Kasumi-1 (cell line): ENCODE results near the gene SETD1A.

Experiments used
- DNase-seq, 2 experiments: peaks; one replicate each; lab custom pipeline; 2025; lab: John Stamatoyannopoulos, UW

Gene SETD1A

DNA sequence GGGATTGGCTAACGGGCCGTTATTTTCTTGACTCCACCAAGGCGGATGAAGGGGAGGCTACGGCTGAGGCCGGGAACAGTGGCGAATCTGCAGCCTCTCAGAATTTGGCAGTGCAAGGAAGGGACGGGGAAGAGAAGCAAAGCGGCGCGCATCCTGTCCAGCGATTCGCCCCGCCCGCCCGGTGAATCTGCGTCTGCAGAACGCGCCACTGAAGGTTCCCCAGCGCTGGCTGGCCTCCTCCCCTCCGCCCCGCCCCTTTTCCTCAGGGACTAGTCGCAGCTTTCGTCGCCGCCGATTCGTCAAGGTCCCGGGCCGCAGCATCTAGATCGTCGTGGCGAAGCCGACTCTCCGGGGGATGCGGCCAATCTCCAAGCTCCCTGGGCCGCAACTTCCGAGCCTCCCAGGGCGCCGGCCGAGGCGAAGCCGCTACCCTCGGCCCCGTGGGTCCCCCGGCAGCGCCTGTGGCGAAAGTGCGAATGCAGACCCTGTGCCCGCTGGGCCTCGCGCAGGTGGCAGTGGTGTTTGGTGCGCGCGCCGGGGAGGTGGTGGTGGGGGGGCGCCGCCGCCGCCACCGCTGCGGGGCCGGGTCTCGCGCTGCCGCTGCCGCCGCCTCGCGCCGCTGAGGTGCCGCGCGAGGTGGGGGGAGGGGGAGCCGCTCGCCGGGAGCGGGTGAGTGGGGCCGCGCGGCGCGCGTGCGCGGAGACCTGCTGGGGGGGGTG is at the start of gene SETD1A:
TSS of gene SETD1A (plus strand) at position 299 of the 719 bp plus-strand sequence. CDS start 978 bp downstream, outside the sequence.
- DNase-seq = peak; percentile 72 to 81

DNA sequence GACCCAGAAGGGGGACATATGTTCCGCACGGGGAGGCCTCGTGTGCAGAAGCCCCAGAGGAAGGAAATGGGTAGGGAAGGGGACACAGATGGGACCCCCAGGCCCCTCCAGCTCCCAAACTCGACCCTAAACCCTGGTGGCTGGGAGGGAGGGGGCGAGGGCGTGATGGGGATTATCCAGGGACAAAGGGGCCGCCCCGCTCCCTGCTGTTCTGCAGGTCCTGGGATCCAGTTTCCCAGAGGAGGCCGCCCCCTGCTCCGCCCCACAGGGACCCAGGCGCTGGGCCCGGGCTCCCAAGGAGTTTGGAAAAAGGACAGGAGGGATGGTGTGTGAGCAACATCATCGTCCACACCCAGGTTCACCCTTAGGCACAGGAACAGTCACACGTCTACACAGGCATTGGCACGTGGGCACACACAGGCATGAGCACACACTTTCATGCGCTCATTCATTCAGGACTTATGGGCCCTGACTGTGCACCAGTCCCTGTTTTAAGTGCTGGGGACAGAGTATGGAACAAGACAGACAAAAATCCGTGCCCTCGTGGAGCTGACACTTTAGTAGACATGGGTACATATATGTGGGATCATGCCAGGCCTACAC is 47.0 kb upstream of the SETD1A start:
- no peak for DNase-seq

DNA sequence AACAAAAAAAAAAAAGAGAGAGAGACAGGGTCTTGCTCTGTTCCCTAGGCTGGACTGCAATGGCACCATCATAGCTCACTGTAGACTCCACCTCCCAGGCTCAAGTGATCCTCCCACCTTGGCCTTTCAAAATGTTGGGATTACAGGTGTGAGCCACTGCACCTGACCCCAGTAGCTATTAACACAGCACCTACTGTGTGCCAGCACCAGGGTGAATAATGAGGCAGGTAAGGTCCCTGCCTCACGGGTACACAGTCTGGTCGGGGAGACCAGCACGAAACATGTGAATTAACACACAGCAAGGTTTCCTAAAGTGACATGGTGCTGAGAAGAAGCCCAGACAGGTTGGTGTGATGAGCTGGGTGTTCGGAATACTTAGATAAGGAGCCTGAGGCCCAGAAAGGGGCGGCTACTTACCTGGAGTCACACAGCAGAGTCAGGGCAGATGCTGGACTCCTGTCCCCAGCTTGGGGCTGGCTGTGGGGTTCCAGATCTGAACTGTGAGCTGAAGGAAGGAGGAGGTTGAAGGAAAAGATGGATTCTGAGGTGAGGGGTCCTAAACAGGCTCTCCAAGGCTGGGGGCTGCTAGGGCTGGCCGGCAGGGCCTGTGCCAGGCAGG is 44.7 kb upstream of the SETD1A start:
- no peak for DNase-seq

DNA sequence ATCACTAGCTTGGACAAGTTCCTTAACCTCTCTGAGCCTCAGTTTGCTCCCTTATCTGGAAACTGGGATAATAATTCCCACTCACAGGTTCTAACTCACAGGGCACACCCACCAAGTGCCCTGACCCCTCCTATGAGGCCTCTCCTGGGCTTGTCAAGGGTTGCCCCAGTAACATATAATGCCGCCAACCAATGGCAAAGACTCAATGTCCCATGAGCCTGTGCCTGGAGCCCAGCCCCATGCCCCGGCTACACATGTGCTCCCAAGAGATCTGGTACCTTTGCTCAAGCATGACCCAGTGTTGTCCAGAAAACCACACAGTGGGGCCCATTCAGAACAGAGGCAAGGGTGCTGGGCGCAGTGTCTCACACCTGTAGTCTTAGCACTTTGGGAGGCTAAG is 42.7 kb upstream of the SETD1A start:
- no peak for DNase-seq

DNA sequence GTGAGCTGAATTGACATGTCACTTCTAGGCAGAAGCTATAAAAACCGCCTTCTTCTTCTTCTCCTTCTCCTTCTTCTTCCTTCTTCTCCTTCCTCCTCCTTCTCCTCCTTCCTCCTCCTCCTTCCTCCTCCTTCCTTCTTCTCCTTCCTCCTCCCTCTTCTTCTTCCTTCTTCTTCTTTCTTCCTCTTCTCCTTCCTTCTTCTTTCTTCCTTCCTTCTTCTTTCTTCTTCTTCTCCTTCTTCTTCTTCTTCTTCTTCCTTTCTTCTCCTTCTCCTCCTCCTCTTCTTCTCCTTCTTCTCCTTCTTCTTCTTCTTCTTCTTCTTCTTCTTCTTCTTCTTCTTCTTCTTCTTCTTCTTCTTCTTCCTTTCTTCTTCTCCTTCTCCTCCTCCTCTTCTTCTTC is 38.9 kb upstream of the SETD1A start:
- no peak for DNase-seq

DNA sequence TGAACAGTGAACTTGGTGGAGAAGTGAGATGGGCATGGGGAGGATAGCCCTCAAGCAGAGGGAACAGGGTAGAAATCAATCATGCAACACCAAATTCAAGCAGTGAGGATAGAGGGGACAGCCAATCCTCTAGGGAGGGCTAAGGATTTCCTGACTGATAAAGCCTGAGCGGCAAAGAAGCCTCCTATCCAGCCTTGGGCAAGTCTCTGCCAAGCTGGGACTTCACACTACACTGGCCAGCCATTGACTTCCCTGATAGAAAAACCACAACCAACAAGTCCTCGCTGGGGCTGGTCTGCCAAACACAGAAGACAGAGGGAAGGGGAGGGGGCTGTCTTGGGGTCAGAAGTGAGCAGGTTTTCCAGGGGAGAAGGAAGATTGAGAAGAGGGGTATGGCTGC is 36.7 kb upstream of the SETD1A start:
- DNase-seq = no peak

DNA sequence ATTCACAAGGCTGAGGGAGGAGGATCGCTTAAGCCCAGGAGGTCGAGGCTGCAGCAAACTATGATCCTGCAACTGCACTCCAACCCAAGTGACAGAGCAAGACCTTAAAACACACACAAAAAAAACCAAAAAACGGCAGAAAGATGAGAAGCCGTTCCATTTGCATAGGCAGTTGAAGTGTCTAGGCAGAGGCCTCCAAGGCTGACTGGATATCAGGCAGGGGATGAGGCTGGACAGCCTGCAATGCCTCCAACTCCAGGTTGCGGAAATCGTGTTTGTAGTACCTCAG is 36.2 kb upstream of the SETD1A start:
- no peak for DNase-seq

DNA sequence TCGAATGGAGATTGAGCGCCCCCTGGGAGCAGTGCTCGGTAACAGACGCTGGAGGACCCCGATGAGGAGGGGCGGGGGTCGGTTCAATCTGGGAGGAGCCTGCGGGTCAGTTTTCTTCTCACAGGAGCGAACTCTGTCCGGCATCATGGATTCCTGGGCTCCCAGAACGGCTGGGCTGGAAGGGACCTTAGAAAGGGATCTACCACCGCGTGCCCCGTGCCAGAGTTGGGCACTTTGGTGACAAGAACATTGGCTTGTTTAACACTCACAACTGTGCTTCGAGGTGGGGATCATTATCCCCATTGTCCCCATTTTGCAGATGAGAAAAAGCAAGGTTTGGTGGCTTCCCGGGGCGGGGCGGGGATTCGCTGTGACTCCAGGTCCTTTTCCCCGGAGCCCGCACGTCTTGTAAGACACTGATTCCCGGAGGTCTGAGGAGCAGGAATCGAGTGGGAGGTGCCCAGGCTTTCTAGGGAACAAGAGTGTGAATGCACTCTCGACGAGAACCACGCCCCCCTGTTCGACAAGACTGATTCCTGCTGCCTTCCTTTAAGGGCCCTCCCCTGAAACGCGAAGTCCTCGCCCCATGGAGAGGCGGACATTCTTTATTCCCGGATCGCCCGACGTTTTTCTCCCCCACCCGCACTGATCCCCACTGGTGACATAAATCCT is 35.7 kb upstream of the SETD1A start:
- DNase-seq = peak; percentile 62 to 77

DNA sequence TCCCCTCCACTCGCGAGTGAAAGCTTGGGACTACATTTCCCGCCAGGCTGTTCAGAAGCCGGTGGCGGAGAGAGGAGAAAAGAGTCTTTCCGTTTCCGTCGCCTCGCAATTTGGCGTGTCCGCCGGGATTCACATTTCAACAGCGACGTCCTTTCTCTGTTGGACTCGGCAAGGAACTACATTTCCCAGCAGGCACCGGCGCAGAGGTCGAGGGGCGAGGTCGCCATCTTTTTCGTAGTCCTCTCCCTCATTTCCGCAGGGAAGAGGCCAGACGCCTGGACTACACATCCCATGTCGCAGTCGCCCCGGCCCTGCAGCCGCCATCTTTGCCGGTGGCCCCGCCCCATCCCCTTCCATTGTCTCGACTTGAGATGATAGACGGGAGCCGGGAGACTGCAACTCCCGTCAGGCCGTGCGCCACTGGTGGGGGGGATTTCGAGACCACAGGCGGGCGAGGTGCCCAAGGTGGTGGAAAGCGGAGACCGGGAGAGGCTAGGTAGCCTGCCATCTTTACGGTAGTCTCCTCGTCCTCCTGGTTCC is 35.1 kb upstream of the SETD1A start:
- peak; percentile 93 for DNase-seq

DNA sequence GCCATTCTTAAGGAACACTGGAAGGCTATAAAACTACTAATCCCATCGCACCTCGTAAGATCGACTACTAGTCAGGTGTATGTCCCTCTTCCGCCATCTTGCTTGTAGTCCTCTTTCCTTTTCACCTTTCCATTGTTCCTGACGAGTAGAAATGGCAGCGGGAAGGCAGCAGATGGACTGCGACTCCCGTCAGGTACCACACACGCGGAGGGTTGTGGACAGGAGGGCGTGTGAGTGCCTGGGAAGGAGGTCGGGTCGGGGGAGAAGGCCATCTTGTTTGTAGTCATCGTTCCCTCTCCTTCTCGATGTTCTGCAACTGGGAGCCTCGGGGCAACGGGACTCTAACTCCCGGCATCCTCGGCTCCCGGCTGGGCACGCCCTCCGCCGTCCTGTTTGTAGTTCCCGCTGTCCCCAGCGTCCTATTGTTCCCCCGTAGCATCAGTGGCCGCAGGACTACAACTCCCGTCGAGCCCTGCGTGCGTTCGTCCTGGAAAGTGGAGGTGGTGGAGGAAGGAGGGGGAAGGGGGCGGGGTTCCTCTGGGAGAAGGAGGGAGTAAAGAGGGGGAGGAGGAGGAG is 34.5 kb upstream of the SETD1A start:
- peak; percentile 86 to 91 for DNase-seq

DNA sequence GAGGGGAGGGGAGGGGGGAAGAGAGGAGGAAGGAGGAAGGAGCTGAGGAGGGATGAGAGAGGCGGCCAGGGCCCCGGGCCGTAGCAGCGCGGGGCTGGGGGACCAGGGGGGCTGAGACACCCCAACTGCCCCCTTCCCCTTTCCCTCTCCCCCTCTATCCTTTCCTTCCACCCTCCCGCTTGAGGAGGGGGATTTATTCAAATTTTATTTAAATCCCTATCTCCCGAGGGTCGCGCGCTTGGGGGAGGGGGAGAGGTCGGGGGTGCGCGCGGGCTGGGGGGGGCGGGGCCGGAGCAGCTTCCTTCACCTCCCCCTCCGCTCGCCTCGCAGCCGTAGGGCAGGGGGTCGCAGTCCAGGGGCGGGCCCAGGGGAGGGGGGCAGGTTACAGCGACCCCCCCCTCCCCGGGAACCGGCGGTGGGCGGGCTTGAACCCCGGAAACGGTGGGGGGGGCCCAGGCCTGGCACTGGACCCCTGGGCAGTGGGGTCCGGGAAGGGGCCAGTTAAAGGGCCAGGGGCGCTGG is 33.9 kb upstream of the SETD1A start, which contains the start of gene FBXL19:
TSS of gene FBXL19 (plus strand) at position 19 of the 522 bp plus-strand sequence. CDS start 2,183 bp downstream, outside the sequence.
- no peak for DNase-seq

DNA sequence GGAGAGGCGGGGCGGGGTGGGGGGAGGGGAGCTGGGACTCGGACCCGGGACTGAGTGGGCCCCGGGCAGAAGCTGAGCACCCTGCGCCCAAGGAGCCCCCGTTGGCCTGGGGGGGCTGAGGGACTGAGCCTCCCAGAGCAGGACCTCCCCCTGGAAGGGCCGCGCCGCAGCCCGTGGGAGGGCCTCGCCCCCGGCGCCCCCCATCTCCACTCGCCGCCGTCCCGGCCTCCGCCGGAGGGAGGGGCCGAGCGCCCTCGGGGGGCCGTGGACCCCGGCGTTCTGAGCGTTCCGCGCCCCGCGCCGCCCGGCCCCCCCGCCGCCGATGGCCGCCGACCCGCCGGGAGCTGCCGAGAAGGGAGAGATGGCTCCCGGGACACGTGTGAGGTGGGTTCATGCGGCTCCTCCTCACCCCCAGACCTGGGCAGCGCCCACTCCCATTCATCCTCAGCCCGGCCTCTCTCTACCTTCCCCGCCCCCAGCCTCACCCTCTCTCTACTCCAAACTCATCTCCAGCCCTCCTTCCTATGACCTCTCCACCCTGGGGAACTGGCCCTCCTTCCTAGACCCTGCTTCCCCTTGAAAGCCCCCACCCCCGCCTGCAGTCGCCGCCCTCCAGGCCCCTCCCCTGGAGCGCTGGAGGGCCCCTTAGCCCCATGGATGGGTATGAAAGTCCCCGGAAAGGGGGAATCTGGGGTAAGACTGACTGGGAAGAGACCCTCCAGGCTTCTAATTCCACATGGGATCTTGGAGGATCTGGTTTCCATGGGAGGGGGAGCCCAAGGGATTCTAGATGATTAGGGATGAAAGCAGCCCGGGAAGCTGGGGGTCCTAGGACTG is 33.3 kb upstream of the SETD1A start:
- no peak for DNase-seq

DNA sequence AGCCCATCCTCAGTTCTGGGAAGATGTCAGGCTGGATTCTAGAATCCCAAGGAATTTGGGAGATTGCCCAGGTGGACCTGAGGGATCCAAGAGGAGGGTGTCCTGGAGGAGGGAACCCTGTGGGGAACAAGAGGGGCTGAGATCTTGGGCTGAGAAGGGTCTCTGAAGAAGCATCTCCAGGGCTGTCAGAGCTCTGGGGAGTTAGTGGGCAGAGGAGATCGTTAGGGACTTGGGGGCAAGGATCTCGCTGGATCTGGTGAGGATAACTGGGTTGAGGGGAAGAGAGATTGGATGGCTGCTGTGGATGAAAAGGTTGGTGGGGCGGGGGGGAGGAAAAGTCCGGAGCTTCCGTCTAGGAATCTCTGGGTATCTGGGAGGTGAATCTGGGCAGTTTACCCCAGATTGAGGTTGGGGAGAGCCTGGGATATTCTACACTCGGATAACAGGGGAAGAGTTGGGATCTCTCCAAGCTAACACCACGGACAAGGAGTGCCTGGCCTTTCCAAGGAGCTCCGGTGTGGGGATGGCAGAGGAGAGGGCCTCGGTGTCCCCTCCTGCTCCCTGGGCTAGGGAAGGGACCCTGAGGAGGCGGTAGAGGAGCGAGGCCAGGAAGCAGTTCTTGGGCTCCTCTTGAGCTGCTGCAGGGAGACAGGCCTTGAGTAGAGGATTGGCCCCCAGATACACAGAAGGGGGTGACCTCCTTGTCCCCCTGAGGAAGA is 32.5 kb upstream of the SETD1A start:
- DNase-seq = no peak

DNA sequence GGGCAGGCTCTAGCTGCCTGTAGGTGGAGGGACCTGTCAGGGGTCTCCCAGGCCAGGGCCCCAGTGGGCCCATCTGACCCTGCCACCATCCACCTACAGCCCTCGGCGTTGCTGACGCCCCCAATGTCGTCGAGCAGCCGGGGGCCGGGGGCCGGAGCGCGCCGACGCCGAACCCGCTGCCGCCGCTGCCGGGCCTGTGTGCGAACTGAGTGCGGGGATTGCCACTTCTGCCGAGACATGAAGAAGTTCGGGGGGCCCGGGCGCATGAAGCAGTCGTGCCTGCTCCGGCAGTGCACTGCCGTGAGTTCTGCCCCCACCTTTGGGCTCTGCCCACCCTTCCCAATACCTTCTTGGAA is 31.9 kb upstream of the SETD1A start:
- DNase-seq = no peak

DNA sequence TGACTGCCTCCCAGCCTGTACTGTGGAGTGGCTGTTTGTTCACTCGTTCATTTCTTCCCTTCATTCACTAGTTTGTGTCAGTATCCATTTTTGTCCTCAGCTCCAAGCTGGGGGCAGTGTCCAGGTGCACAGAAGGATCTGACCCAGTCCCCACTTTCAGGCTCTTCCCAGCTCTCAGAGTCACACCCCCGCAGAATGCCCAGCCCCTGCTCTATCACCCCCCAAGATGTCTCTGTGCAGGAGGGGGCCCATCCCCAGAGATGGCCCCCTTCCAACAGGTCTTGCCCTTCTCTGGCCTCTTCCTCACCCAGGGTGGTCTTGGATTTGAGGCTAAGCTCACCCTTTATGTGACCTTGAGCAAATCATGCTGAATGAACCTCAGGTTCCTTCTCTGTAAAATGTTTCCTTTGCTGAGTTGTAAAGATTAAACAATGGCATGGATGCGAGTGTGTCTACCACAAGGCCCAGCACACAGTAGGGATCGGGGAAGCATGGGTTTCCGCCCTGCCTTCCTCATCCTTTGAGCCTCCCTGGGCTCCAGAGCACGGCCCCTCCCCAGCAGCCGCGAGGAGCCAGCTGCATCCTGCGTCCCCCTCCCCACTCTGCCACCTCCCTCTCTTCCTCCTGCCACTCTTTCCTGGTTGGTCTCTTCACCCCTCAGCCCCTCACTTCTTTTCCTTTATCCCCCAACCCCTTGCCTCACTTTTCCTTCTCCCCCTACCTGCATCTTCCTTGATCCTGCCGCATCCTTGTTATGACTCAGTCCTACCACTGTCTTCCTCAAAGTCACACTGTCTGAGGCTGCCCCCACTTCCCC is 31.4 kb upstream of the SETD1A start:
- no peak for DNase-seq

DNA sequence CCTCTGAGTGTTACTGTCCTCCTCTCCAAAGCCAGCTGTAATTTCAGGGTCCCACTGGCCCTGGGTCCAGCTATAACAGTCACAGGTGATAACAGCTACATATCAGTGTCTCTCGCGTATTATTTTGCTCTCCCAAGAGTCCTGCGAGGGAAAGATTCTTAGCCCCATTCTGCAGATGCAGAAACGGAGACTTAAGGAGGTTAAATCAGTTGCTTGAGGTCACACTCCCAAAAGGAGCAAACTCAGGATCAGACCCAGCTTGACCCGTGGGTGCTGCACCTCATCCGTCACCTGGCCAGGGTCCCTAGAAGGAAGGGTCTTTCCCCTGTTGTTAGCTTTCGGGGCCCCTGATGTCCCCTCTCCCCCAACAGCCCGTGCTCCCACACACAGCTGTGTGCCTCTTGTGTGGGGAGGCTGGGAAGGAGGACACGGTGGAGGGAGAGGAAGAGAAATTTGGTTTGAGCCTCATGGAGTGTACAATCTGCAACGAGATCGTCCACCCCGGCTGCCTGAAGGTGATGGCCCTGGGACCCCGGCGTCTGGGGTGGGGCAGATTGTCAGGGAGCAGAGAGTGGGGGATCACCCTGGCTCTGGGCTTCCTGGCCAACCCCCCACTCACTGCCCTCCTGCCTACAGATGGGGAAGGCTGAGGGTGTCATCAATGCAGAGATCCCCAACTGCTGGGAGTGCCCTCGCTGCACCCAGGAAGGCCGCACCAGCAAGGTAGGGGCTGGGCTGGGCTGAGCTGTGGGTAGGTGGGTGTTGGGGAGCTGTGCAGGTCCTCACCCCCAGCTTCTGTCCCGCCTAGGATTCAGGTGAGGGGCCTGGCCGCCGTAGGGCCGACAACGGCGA is 30.4 kb upstream of the SETD1A start:
- no peak for DNase-seq

DNA sequence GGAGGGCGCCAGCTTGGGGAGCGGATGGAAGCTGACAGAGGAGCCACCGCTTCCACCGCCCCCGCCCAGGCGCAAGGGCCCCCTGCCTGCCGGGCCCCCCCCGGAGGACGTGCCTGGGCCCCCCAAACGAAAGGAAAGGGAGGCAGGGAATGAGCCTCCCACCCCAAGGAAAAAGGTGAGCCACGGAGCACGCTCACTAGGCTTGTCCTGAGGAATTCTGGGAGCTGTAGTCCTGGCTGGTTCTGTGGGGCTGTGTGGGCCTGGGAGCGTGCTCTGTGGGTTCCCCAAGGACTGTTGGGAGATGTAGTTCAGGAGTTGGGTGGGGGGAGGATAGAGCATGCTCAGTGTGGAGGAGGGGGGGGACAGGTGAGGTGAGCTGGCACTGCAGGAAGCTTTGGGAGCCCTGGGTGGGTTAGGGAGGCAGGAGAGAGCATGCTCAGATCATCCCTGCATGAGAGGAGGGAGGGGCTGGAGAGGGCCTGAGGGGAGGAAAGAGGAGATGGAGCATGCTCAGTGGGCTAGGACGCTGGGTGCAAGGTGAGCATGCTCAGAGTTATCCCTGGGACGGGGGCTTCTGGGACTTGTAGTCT is 29.7 kb upstream of the SETD1A start:
- DNase-seq = peak; percentile 26 to 33

DNA sequence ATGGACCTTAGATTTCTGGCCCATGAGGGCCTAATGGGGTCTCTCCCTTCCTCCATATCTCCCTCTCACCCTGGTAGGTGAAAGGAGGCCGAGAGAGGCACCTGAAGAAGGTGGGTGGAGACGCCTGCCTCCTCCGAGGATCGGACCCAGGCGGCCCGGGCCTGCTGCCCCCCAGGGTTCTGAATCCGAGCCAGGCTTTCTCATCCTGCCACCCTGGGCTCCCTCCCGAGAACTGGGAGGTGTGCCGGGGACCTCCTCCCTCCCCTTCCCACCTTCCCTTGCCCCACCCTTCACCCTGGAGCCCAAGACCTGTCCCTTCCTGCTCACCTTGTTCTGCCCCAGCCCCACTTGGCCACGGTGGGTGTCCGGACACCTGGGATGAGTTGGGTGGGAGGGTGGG is 29.2 kb upstream of the SETD1A start:
- DNase-seq = no peak
